Fibroblast of villous mesenchyme (primary cell): ENCODE measurements around the gene PRSS56. TPM values are rescaled to one million over a fixed set of nuclear protein-coding genes. Genes with fewer than 3 reads are reported as not detected.

Source experiments
- DNase-seq: peaks from one replicate; pipeline ENCODE4 v3.0.0-alpha.2; 2010; ENCODE audit warnings: low read depth
- H3K4me3 ChIP-seq: 2 replicates; pipeline ENCODE4 v1.5.1; 2011; ENCODE audit warnings: low read depth, mild to moderate bottlenecking, low read length
- total RNA-seq: library from RNA; depleted of rRNA; stranded (reverse); fragments of >200 nt; gene quantifications from 2 replicates; pipeline ENCODE4 v1.2.3, GENCODE V29; 2012
- TF ChIP-seq, protein P1 (sequence below): IDR thresholded peaks from 2 replicates; pipeline ENCODE4 v1.5.1; 2012; ENCODE audit warnings: low read depth, mild to moderate bottlenecking, low read length; ENCODE audit not compliant: insufficient read depth

The PRSS56 gene
- total RNA-seq, 1 donor, result not detected

DNA sequence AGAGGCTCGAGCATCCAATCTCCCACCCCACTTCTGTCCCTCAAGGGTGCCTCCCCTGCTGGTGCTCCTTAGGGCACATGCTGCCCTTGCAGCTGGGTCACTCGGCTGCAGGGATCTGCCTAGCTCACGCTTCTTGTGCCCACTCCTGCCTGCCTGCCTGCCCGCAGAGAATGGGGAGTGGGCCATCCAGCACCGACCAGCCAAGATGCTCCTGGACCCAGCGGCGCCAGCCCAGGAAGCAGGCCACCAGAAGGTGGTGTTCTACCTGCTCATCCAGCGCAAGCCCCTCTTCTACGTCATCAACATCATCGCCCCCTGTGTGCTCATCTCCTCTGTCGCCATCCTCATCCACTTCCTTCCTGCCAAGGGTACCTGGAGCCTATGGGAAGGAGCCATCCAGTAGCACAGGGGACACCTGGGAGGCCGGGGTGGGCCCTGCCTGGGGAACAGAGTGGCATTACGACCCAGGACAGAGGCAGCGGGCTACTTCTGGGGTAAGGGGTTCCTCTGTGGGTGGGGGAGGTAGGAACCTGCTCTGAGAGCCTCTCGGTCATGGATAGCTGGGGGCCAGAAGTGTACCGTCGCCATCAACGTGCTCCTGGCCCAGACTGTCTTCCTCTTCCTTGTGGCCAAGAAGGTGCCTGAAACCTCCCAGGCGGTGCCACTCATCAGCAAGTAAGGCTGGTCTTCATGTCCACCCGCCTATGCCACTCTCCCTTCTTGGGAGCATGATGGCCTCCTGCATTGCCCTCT, 22.7 kb downstream of the PRSS56 start:
- no peak for DNase-seq
- no peak overlapping the region for H3K4me3 ChIP-seq
- TF ChIP-seq, protein P1, sequence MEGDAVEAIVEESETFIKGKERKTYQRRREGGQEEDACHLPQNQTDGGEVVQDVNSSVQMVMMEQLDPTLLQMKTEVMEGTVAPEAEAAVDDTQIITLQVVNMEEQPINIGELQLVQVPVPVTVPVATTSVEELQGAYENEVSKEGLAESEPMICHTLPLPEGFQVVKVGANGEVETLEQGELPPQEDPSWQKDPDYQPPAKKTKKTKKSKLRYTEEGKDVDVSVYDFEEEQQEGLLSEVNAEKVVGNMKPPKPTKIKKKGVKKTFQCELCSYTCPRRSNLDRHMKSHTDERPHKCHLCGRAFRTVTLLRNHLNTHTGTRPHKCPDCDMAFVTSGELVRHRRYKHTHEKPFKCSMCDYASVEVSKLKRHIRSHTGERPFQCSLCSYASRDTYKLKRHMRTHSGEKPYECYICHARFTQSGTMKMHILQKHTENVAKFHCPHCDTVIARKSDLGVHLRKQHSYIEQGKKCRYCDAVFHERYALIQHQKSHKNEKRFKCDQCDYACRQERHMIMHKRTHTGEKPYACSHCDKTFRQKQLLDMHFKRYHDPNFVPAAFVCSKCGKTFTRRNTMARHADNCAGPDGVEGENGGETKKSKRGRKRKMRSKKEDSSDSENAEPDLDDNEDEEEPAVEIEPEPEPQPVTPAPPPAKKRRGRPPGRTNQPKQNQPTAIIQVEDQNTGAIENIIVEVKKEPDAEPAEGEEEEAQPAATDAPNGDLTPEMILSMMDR, result no peak

DNA sequence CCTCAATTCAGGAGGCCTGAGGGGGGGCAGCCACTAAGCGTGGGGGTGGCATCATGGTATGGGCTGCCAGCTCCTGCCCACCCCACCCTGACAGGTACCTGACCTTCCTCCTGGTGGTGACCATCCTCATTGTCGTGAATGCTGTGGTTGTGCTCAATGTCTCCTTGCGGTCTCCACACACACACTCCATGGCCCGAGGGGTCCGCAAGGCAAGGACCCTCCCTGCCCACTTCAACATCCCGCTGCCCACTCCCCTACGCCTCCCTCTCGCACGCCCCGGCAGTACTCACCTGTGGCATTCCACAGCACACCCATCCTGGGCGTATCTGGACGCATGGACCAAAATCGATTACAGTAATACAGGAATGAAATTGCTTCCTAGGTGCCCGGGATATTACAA, 23.3 kb downstream of the PRSS56 start:
- H3K4me3 ChIP-seq, result no peak overlapping the region
- no peak for DNase-seq
- TF ChIP-seq, protein P1, result no peak

DNA sequence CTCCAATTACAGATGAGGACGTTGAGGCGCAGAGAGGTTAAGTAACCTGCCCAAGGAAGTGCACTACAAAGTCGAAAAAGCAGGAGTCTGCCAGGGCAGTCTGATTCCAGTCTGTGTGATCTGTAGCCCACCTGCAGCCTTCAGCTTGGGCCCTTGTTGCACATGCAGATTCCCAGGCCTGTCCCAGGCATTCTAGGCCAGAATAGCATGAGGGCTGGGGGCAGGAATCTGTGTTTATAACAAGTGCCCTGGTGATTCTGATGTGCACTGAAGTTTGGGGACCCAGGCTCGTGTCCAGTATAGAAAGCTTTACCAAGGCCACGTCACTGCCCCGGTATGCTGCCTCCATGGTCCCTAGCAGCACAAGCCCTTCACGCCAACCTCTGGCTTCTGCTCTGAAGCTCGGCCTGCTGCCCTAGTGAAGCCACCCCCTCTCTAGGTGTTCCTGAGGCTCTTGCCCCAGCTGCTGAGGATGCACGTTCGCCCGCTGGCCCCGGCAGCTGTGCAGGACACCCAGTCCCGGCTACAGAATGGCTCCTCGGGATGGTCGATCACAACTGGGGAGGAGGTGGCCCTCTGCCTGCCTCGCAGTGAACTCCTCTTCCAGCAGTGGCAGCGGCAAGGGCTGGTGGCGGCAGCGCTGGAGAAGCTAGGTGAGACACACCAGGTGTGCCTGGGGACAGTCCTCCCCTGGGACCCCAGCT, 23.9 kb downstream of the PRSS56 start:
- TF ChIP-seq, protein P1, result no peak
- DNase-seq, result no peak

DNA sequence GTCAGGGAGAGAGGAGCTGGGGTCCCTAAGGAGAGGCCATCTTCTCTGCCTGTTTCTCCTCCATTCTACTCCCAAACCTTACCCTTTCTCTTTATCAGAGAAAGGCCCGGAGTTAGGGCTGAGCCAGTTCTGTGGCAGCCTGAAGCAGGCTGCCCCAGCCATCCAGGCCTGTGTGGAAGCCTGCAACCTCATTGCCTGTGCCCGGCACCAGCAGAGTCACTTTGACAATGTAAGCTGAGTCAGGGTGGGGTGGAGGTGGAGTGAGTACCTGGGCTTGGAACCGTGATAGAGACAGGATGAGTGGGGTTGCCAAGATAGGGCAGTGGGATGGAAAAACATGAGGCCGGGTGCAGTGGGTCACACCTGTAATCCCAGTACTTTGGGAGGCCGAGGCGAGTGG, 24.5 kb downstream of the PRSS56 start:
- no peak for DNase-seq
- H3K4me3 ChIP-seq, result no peak overlapping the region
- TF ChIP-seq, protein P1, result no peak

More for the DNA sequence above, 23.9 kb downstream of the PRSS56 start:
- no peak overlapping the region for H3K4me3 ChIP-seq

DNA sequence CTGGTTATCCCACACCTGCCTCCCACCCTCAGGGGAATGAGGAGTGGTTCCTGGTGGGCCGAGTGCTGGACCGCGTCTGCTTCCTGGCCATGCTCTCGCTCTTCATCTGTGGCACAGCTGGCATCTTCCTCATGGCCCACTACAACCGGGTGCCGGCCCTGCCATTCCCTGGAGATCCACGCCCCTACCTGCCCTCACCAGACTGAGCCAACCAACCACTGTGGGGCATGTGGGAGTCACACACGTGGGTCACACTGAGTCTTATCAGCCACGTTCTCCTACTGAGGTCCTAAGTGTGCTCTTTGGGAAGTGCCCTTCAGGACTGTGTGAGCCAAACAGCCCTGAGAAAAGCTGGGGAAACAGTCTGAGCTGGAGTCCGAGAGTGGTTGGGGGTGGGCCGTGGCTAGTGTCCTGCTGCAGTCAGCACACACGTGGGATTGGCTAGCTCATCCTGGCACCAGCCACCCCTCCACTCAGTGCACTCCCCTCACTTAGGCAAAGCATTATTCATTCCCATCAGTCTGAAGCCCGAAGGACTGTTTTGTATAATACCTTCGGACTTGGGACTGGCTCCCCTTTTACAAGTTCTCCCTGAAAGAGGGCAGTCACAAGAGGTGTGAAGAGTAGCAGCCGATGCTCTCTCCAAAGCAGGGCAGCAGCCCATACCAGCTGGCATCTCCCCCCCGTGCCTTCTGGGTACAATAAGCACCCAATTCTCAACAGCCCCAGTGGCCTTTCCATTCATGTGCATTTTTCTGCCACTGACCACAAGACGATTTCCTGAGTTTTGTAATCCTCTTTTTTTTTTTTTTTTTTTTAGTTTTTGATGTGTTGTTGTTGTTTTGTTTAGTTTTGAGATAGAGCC, 25.6 kb downstream of the PRSS56 start:
- no peak for DNase-seq
- TF ChIP-seq, protein P1, result no peak
- H3K4me3 ChIP-seq, result no peak overlapping the region

DNA sequence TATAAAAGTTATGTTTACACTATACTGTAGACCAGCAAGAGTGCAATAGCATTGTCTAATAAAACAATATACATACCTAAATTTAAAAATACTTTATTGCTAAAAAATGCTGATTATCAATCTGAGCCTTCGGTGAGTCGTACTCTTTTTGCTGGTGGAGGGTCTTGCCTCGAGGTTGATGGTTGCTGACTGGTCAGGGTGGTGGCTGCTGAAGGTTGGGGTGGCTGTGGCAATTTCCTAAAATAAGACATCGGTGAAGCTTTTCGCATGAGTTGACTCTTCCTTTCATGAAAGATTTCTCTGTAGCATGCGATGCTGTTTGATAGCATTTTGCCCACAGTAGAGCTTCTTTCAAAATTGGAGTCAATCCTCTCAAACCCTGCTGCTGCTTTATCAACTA, 27.8 kb downstream of the PRSS56 start:
- DNase-seq, result no peak
- TF ChIP-seq, protein P1, result no peak

More for the DNA sequence above, 27.8 kb downstream of the PRSS56 start:
- H3K4me3 ChIP-seq, result no peak overlapping the region
